ENCODE data around the gene PPME1.
"Not testable (repeated sequence)": the region's sequence is repeated elsewhere in the genome, so short reads cannot be mapped to it uniquely, and the experiment has no call there.

Gene PPME1

GRCh38 chr11:74138021-74138420 lies 33.1 kb upstream of the PPME1 start:
- Histone ChIP-seq H3K4me3 (IDR thresholded peaks at IDR 0.05; ENCODE audit: insufficient read depth, low read depth, low read length) (no peak overlapping the region), H3K27ac (no peak overlapping the region), H3K9ac (no peak overlapping the region), H3K4me2 (no peak overlapping the region), H3K27me3 (ENCODE audit: insufficient read depth, low read depth) (no peaks in the 10 kb centered on the region), H3K4me1 (ENCODE audit: low read depth, poor library complexity, severe bottlenecking) (no peaks in the 10 kb centered on the region), H3K36me3 (ENCODE audit: insufficient read depth) (no peaks in the 10 kb centered on the region), H3K79me2 (ENCODE audit: insufficient read depth, low read depth) (no peaks in the 10 kb centered on the region), H4K20me1 (ENCODE audit: insufficient read depth) (no peaks in the 10 kb centered on the region), H2AFZ (ENCODE audit: low read depth) (no peak overlapping the region)
- TF ChIP-seq, protein P1, sequence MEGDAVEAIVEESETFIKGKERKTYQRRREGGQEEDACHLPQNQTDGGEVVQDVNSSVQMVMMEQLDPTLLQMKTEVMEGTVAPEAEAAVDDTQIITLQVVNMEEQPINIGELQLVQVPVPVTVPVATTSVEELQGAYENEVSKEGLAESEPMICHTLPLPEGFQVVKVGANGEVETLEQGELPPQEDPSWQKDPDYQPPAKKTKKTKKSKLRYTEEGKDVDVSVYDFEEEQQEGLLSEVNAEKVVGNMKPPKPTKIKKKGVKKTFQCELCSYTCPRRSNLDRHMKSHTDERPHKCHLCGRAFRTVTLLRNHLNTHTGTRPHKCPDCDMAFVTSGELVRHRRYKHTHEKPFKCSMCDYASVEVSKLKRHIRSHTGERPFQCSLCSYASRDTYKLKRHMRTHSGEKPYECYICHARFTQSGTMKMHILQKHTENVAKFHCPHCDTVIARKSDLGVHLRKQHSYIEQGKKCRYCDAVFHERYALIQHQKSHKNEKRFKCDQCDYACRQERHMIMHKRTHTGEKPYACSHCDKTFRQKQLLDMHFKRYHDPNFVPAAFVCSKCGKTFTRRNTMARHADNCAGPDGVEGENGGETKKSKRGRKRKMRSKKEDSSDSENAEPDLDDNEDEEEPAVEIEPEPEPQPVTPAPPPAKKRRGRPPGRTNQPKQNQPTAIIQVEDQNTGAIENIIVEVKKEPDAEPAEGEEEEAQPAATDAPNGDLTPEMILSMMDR (conservative IDR thresholded peaks at IDR 0.05; ENCODE audit: low read depth, low read length): no peak

- H3K4me1 ChIP-seq (ENCODE audit: low read depth, poor library complexity, severe bottlenecking): no peaks in the 10 kb centered on the region
- TF ChIP-seq, protein P1 (conservative IDR thresholded peaks at IDR 0.05; ENCODE audit: low read depth, low read length): no peak
- no peaks in the 10 kb centered on the region for H4K20me1 ChIP-seq (ENCODE audit: insufficient read depth)
- H3K4me3 ChIP-seq (IDR thresholded peaks at IDR 0.05; ENCODE audit: insufficient read depth, low read depth, low read length): no peak overlapping the region
- H3K27ac ChIP-seq: no peak overlapping the region
- no peak overlapping the region for H3K4me2 ChIP-seq
- H3K79me2 ChIP-seq (ENCODE audit: insufficient read depth, low read depth): no peaks in the 10 kb centered on the region
- H3K9ac ChIP-seq: no peak overlapping the region
- H3K36me3 ChIP-seq (ENCODE audit: insufficient read depth): no peaks in the 10 kb centered on the region
- no peak overlapping the region for H2AFZ ChIP-seq (ENCODE audit: low read depth)
- H3K27me3 ChIP-seq (ENCODE audit: insufficient read depth, low read depth): no peaks in the 10 kb centered on the region
These were observed 32.5 kb upstream of the PPME1 start for GRCh38 chr11:74138572-74138971.

DNA sequence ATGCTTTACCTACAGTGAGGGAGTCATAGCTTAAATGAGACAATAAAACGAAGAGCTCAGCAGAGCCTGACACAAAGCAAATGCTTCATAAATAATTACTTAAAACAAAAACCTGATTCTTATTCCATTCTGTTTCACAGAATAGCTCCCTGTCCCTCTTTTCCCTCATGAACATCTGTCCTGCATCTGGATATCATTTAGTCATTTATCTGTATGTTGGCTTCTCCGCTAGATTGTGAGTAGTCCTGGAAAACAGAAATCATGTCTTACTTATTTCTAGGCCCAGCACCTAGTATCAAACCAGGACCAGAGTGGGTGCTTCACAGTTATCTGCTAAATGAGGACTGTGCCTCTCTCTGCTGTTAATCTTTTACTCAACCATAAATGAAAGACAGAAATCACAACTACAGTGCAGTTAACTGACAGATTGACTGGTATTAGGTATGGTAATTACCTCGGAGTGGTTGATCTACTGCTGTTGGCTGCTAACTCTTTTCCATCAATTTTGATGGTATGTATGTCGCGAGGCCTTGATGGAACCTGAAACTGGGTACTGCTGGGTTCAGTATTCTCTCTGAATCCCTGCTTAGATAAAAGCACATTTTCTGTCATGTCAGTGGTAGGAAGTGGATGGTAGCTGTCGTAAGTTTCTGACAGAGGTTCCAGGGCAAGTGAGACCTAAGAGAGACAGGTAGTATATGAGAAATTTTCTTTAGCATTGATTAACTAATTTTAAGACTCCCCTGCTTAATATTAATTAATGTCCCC lies 31.8 kb upstream of the PPME1 start:
- H3K79me2 ChIP-seq (ENCODE audit: insufficient read depth, low read depth): no peaks in the 10 kb centered on the region
- TF ChIP-seq, protein P1 (conservative IDR thresholded peaks at IDR 0.05; ENCODE audit: low read depth, low read length): no peak
- no peaks in the 10 kb centered on the region for H3K27me3 ChIP-seq (ENCODE audit: insufficient read depth, low read depth)
- H3K4me3 ChIP-seq (IDR thresholded peaks at IDR 0.05; ENCODE audit: insufficient read depth, low read depth, low read length): no peak overlapping the region
- H2AFZ ChIP-seq (ENCODE audit: low read depth): no peak overlapping the region
- H3K27ac ChIP-seq: no peak overlapping the region
- H3K4me1 ChIP-seq (ENCODE audit: low read depth, poor library complexity, severe bottlenecking): no peaks in the 10 kb centered on the region
- H3K4me2 ChIP-seq: no peak overlapping the region
- H4K20me1 ChIP-seq (ENCODE audit: insufficient read depth): no peaks in the 10 kb centered on the region
- no peaks in the 10 kb centered on the region for H3K36me3 ChIP-seq (ENCODE audit: insufficient read depth)
- no peak overlapping the region for H3K9ac ChIP-seq

- H4K20me1 ChIP-seq (ENCODE audit: insufficient read depth); H3K27me3 ChIP-seq (ENCODE audit: insufficient read depth, low read depth); H3K27ac ChIP-seq; H2AFZ ChIP-seq (ENCODE audit: low read depth); H3K36me3 ChIP-seq (ENCODE audit: insufficient read depth); H3K9ac ChIP-seq; H3K4me1 ChIP-seq (ENCODE audit: low read depth, poor library complexity, severe bottlenecking); H3K4me3 ChIP-seq (IDR thresholded peaks at IDR 0.05; ENCODE audit: insufficient read depth, low read depth, low read length); H3K79me2 ChIP-seq (ENCODE audit: insufficient read depth, low read depth); H3K4me2 ChIP-seq: not testable (repeated sequence)
These were observed 31.1 kb upstream of the PPME1 start for GRCh38 chr11:74139919-74140431.

DNA sequence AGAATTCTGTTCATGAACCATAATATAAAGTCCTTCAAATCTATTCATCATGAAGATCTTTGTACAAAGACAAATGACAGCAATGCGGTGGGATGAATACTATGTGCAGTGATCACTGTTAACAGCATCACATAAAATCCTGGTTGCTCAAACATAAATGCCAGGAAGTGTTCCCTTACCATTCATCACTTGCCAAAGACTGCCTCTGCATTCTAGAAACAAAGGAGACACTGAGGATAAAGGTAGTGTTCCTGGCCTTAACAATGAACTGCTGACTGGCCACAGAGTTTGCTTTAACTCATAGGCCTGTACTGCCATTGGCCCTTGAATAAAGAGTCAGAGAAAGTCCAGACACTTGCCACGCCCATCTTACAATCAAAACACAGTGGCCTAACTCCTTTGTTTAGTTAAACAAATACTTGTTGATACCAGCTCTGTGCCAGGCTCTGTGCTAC lies 29.8 kb upstream of the PPME1 start:
- Histone ChIP-seq H3K27ac (no peak overlapping the region), H3K9ac (no peak overlapping the region), H3K4me2 (no peak overlapping the region), H3K4me3 (IDR thresholded peaks at IDR 0.05; ENCODE audit: insufficient read depth, low read depth, low read length) (no peak overlapping the region), H2AFZ (ENCODE audit: low read depth) (no peak overlapping the region), H3K27me3 (ENCODE audit: insufficient read depth, low read depth) (no peaks in the 10 kb centered on the region), H3K4me1 (ENCODE audit: low read depth, poor library complexity, severe bottlenecking) (no peaks in the 10 kb centered on the region), H4K20me1 (ENCODE audit: insufficient read depth) (no peaks in the 10 kb centered on the region), H3K79me2 (ENCODE audit: insufficient read depth, low read depth) (no peaks in the 10 kb centered on the region), H3K36me3 (ENCODE audit: insufficient read depth) (no peaks in the 10 kb centered on the region)
- TF ChIP-seq, protein P1 (conservative IDR thresholded peaks at IDR 0.05; ENCODE audit: low read depth, low read length): no peak
